M059J (cell line): ENCODE results near the gene CCL3. TPM values are rescaled to one million over a fixed set of nuclear protein-coding genes. Genes with fewer than 3 reads are reported as not detected.

Experiments used
- total RNA-seq: library from RNA; depleted of rRNA; stranded (reverse); fragments of >200 nt; shearing (Covaris generic); gene quantifications from 2 replicates; pipeline ENCODE4 v1.2.3, GENCODE V29; 2014; rRNA removed

The CCL3 gene
- total RNA-seq, 1 experiment from 2014 or later: not detected

Other genes with a start within 250 kb of the CCL3 start
- not detected in 2 replicates for gene HEATR9, start 221.3 kb downstream of the CCL3 start, total RNA-seq
- gene CCL5, start 209.8 kb downstream of the CCL3 start, total RNA-seq: 36.1 and 37.6 TPM in 2 replicates
- 4.9 and 7.7 TPM in 2 replicates for gene RDM1, start 159.4 kb downstream of the CCL3 start, total RNA-seq
- not detected in 2 replicates for gene LYZL6, start 146.4 kb downstream of the CCL3 start, total RNA-seq
- not detected in 2 replicates for gene CCL16, start 108.6 kb downstream of the CCL3 start, total RNA-seq
- gene CCL14, start 103.4 kb downstream of the CCL3 start, total RNA-seq: not detected in 2 replicates
- not detected in 2 replicates for gene CCL15, start 88.6 kb downstream of the CCL3 start, total RNA-seq
- gene CCL23, start 72.2 kb downstream of the CCL3 start, total RNA-seq: not detected in 2 replicates
- gene CCL18, start 25.9 kb downstream of the CCL3 start, total RNA-seq: not detected in 2 replicates
- gene CCL4, start 13.7 kb upstream of the CCL3 start, total RNA-seq: 0.10 TPM in 1 of 2 replicates, not detected in the other
- gene TBC1D3B, start 86.5 kb upstream of the CCL3 start, total RNA-seq: not detected in 2 replicates
- not detected in 2 replicates for gene CCL3L1, start 106.6 kb upstream of the CCL3 start, total RNA-seq
- gene CCL4L2, start 120.9 kb upstream of the CCL3 start, total RNA-seq: not detected in 2 replicates
- 1.0 TPM in 1 of 2 replicates, not detected in the other for gene TBC1D3I, start 174.4 kb upstream of the CCL3 start, total RNA-seq
- not detected in 2 replicates for gene TBC1D3G, start 233.7 kb upstream of the CCL3 start, total RNA-seq